Pancreas (tissue), 10 donors: ENCODE measurements around the gene RASGRP3. TPM values are rescaled to one million over a fixed set of nuclear protein-coding genes. Genes with fewer than 3 reads are reported as not detected.

Experiments used
- ATAC-seq, 4 donors: fragments of 200-7000 bp; cut with Tn5 transposase; one replicate each; pipeline versions ENCODE4 v1.8.0 to v1.9.1; 2020; ENCODE audit warnings: mild to moderate bottlenecking in 4 of 4, moderate library complexity in 4 of 4
- DNase-seq, 6 donors: peaks; one replicate each; pipeline ENCODE4 v3.0.0-alpha.2; 2020
- FAIRE-seq: peaks from 2 replicates; lab custom pipeline; 2012; peaks lifted over from hg19 to GRCh38; lab: Jason Lieb, UNC
- H3K27ac ChIP-seq, 4 donors: fragments of 200-600 bp; sonication (generic); 1 replicate in 3 of 4; 2 replicates in 1 of 4; pipeline versions ENCODE4 v1.5.0 to v1.8.0; 2020
- H3K27me3 ChIP-seq, 4 donors: fragments of 200-600 bp; one replicate each; pipeline ENCODE4 v1.8.0; 2021
- H3K36me3 ChIP-seq, 3 donors: fragments of 200-600 bp; sonication (generic) in 1 of 3; one replicate each; pipeline versions ENCODE4 v1.5.0 to v1.8.0; 2020 to 2021
- H3K4me1 ChIP-seq, 3 donors: fragments of 200-600 bp; one replicate each; pipeline ENCODE4 v1.8.0; 2021
- H3K4me3 ChIP-seq, 4 donors: fragments of 200-600 bp; sonication (generic) in 2 of 4; one replicate each; pipeline versions ENCODE4 v1.5.0 to v1.8.0; 2020 to 2021
- H3K9me3 ChIP-seq, 4 donors: fragments of 200-600 bp; one replicate each; pipeline ENCODE4 v1.8.0; 2021
- WGBS, 2 donors: extraction: QIAGEN DNeasy Blood & Tissue Kit; methylation state at CpG; one replicate each; pipeline ENCODE4 v1.1.7; 2013; 5-methylcytosine and 5-hydroxymethylcytosine counted together
- intact Hi-C, 3 donors: fragments of 100-400 bp; cut with DNase I; formaldehyde crosslinking; loops; one replicate each; pipeline versions ENCODE4 v1.11.1 to v1.14.2; 2022
- polyA plus RNA-seq, 2 donors: library from polyadenylated mRNA; stranded (reverse); fragments of 200-250 nt; gene quantifications; one replicate each; pipeline ENCODE4 v1.2.3, GENCODE V29; 2013
- total RNA-seq, 6 donors: library from RNA; stranded (reverse); fragmentation: NEBNext Ultra II Directional in 4 of 6; extraction: Animal tissue kit (Norgen Biotek cat#: 25700) in 4 of 6; gene quantifications; one replicate each; pipeline versions ENCODE4 v1.2.1 to v1.2.4, GENCODE V29; 2021 to 2023
- TF ChIP-seq, protein P1 (sequence below), 4 donors: fragments of 200-600 bp; sonication (generic) in 3 of 4; IDR thresholded peaks; one replicate each; pipeline versions ENCODE4 v1.5.0 to v1.8.0; 2021; ENCODE audit warnings: antibody characterized with exemption in 4 of 4
- donor health status: healthy with polysubstance abuse.
- donor health status: DM: no; HTN: no; CAD: no; lungs with moderate emphysema.
- donor health status: DM: no; HTN: no; CAD: no.
- donor health status: control.
- donor health status: control.
- donor health status: Bipolar disorder and iron deficiency.
- donor health status: DM: yes; HTN: yes; CAD: no.
- donor health status: DM: no; HTN: no; CAD: no.
- donor health status: DM: no; HTN: no; CAD: no.
- donor health status: DM: yes; HTN: yes; CAD: no.

Gene RASGRP3
- total and polyA plus RNA-seq, 8 donors = 0.92 to 14.9 (median 3.0) TPM

DNA sequence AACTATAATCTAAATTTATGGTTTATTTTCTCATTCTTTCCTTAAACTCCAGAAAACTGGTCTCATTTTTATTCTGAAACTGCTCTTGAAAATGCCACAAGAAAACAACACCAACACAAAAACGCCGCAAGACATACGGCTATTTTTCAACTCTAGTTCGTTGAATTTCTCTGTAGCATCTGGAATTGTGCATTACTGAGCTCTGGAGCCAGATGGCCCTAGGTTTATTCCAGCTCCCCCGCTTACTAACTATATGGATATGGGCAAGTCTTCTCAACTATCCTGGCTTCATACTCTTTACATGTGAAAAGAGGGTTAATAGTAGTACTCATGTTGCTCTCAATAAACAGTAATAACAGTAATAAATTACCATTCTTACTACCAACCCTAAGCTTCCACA, 102.8 kb downstream of the RASGRP3 start:
- intact Hi-C loops = no loop called here
- peaks cover 0 to 12% (median 0%) of the 10 kb centered on the region in 3 donors for H3K4me1 ChIP-seq

DNA sequence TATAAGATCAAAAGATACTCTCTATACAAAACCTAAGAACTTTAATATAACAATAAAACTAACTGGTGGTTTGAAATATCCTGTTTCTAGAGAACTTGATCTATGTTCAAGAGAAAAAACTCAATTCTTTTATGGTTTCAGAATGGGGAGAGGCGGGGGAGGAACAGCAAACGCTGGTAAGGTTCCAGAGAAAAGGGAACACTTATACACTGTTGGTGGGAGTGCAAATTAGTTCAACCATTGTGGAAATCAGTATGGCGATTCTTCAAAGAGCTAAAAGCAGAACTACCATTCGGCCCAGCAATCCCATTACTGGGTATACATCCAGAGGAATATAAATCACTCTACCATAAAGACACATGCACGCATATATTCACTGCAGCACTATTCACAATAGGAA, 105.4 kb downstream of the RASGRP3 start:
- Histone ChIP-seq H3K27me3 (no peaks in the 10 kb centered on the region), H3K4me1 (peaks cover 0 to 12% (median 0%) of the 10 kb centered on the region in 3 donors), H3K9me3 (no peaks in the 10 kb centered on the region), H3K36me3 (peaks cover 0 to 12% (median 0%) of the 10 kb centered on the region in 3 donors), H3K4me3 (no peak overlapping the region), H3K27ac (no peak overlapping the region)
- 85 to 90% methylated on average over 5 of the region's 5 CpGs for WGBS, 2 donors
- no peak for FAIRE-seq
- no peak for ATAC-seq
- DNase-seq = no peak
- intact Hi-C loops = no loop called here
- TF ChIP-seq, protein P1, sequence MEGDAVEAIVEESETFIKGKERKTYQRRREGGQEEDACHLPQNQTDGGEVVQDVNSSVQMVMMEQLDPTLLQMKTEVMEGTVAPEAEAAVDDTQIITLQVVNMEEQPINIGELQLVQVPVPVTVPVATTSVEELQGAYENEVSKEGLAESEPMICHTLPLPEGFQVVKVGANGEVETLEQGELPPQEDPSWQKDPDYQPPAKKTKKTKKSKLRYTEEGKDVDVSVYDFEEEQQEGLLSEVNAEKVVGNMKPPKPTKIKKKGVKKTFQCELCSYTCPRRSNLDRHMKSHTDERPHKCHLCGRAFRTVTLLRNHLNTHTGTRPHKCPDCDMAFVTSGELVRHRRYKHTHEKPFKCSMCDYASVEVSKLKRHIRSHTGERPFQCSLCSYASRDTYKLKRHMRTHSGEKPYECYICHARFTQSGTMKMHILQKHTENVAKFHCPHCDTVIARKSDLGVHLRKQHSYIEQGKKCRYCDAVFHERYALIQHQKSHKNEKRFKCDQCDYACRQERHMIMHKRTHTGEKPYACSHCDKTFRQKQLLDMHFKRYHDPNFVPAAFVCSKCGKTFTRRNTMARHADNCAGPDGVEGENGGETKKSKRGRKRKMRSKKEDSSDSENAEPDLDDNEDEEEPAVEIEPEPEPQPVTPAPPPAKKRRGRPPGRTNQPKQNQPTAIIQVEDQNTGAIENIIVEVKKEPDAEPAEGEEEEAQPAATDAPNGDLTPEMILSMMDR (IDR thresholded peaks at IDR 0.05) = no peak

More for the DNA sequence above, 102.8 kb downstream of the RASGRP3 start:
- no peak overlapping the region for H3K4me3 ChIP-seq
- H3K27ac ChIP-seq = no peak overlapping the region
- WGBS, 2 donors = 91 to 94% methylated on average over 5 of the region's 5 CpGs
- H3K9me3 ChIP-seq = no peaks in the 10 kb centered on the region
- TF ChIP-seq, protein P1 (IDR thresholded peaks at IDR 0.05) = no peak
- FAIRE-seq = no peak
- H3K36me3 ChIP-seq = peaks cover 0 to 2% (median 0%) of the 10 kb centered on the region in 3 donors
- DNase-seq = no peak
- no peaks in the 10 kb centered on the region for H3K27me3 ChIP-seq
- no peak for ATAC-seq

DNA sequence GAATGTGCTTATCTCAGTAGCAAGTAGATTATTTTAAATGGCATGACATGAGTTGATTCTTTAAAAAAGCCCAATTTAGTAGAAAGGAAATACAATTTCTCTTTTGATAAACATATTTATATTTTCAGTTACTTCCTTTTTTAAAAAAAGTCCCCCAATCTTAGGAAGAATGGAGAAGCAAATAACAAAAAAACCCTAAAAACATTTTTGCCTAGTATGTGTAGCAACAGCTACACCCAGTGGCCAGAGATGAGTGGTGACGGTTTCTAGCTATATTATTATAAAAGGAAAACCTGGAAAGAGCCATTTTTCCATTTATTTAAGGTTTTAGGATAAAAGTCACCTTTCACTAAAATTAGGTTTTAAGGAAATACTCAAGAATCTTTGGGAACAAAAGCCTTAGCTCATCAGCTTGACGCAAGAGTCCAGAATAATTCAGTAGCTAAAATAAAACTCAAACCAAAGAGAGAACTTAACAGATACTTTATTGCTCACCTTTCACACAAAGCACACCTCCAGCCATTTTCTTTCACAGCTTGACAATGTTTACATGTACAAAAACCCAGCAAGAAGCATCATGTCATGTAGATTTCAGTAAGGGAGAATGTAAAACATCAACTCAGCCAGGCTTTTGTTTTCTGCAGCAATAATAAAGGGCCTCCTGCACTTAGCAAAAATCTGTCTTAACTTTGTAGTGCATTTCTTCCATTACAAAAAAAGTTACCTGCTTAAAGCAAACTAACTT, 106.9 kb downstream of the RASGRP3 start:
- FAIRE-seq = peak; percentile 94
- 30 to 44% methylated on average over 2 of the region's 2 CpGs for WGBS, 2 donors
- Histone ChIP-seq H3K4me1 (peaks cover 0 to 6% (median 0%) of the 10 kb centered on the region in 3 donors), H3K9me3 (no peaks in the 10 kb centered on the region), H3K27ac (no peak overlapping the region), H3K36me3 (peaks cover 0 to 12% (median 0%) of the 10 kb centered on the region in 3 donors), H3K4me3 (no peak overlapping the region), H3K27me3 (no peaks in the 10 kb centered on the region)
- peak in 3 of 4 donors; percentile 76 to 85 (median 80) for ATAC-seq
- no peak for DNase-seq
- TF ChIP-seq, protein P1 (IDR thresholded peaks at IDR 0.05) = peak; percentile 14 to 56 (median 55)
- intact Hi-C loops = no loop called here

DNA sequence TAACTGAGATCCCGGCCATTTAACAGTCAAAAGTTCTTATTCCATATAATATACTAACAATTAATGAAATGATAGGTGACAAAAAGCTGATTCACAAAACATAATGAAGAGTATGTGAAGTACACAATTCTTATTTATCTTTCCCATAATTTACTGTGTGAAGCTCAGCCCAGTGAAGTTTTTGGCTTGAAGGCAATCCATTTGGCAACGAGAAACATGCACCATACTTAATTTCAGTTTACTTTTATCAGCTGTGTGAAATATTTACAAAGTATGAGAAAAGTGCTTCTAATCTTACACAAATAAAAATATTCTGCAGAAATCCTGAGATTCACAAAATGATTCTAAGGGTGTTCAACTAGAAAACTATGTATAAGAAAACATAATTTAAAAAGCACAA, 110.3 kb downstream of the RASGRP3 start:
- Histone ChIP-seq H3K4me3 (no peak overlapping the region), H3K27ac (no peak overlapping the region), H3K4me1 (peaks cover 0 to 8% (median 0%) of the 10 kb centered on the region in 3 donors), H3K9me3 (no peaks in the 10 kb centered on the region), H3K36me3 (peaks cover 0 to 12% (median 0%) of the 10 kb centered on the region in 3 donors), H3K27me3 (no peaks in the 10 kb centered on the region)
- intact Hi-C loops = no loop called here
- DNase-seq (no peak), ATAC-seq (no peak), FAIRE-seq (no peak)
- TF ChIP-seq, protein P1 (IDR thresholded peaks at IDR 0.05) = no peak
- WGBS, 2 donors = 56 to 58% methylated on average over 2 of the region's 2 CpGs

DNA sequence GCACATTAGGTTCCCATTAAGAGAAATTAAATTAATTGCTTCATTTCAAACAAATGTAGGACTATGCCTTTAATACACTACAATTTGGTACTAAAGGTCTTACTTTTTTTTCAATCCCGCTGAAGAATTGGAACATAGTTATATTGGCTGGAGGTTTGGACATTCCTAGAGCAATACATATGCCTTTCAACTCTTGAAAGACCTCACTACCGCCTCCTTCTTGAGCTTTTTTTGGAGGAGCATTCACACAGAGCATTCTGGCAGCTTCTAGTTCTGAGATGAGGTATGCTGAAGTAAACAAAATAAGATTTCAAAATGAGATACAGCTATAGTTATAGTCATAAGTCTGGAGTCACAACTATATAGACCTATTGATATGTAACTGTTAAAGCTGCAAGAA, 111.8 kb downstream of the RASGRP3 start:
- Histone ChIP-seq H3K4me1 (peaks cover 0 to 3% (median 0%) of the 10 kb centered on the region in 3 donors), H3K36me3 (peaks cover 0 to 12% (median 0%) of the 10 kb centered on the region in 3 donors), H3K4me3 (no peak overlapping the region), H3K27me3 (no peaks in the 10 kb centered on the region), H3K9me3 (no peaks in the 10 kb centered on the region), H3K27ac (no peak overlapping the region)
- FAIRE-seq (no peak), ATAC-seq (no peak), DNase-seq (no peak)
- 68 to 77% methylated on average over 2 of the region's 2 CpGs for WGBS, 2 donors
- TF ChIP-seq, protein P1 (IDR thresholded peaks at IDR 0.05) = no peak
- intact Hi-C loops = no loop called here
